H1 (cell line): ENCODE results near the gene PTPRT. TPM values are rescaled to one million over a fixed set of nuclear protein-coding genes. Genes with fewer than 3 reads are reported as not detected.

Experiments used
- CHD7 ChIP-seq: fragments of 300-600 bp; sonication (generic); IDR thresholded peaks from 2 replicates; pipeline ENCODE4 v1.7.1; 2012; ENCODE audit warnings: low read length, moderate library complexity, mild to moderate bottlenecking, inconsistent platforms; ENCODE audit not compliant: insufficient replicate concordance
- polyA plus RNA-seq, 7 experiments: library from polyadenylated mRNA; depleted of rRNA in 3 of 7; stranded (reverse) in 5 of 7; unstranded in 2 of 7; fragments of >200 nt in 5 of 7; fragments of 200-250 nt in 2 of 7; gene quantifications; 1 replicate in 5 of 7; 2 replicates in 1 of 7; 4 replicates in 1 of 7; pipeline versions ENCODE4 v1.2.1 to v1.2.3, GENCODE V29; 2011 to 2013; ENCODE audit warnings: missing spikeins in 2 of 7, mixed read lengths in 2 of 7
- total RNA-seq: library from RNA; stranded (reverse); fragmentation: NEBNext Ultra II Directional; extraction: Animal tissue kit (Norgen Biotek cat#: 25700); gene quantifications from 2 replicates; pipeline ENCODE4 v1.2.1, GENCODE V29; 2021

Gene PTPRT
- total and polyA plus RNA-seq, 2 of the 8 experiments (the other 6 are each of a cell fraction or from before 2014, with no cell fraction given) = 0.33 to 1.8 TPM

GRCh38 chr20:42192321-42192720 lies 997.4 kb downstream of the PTPRT start (continued):
- TF ChIP-seq CHD7 = no peak
- TF ChIP-seq, all 59 proteins: peak for 0
